Naive B cell (primary cell): ENCODE results near the gene SNX8. TPM values are rescaled to one million over a fixed set of nuclear protein-coding genes. Genes with fewer than 3 reads are reported as not detected.
A peak's percentile ranks its signal among the peaks of the same experiment; 100 is the strongest.

Source experiments
- ATAC-seq, 2 donors: fragments of 150-1000 bp; cut with Tn5 transposase; 2 replicates each; pipeline ENCODE4 v1.10.0; 2021; ENCODE audit warnings: low read depth in 2 of 2, mild to moderate bottlenecking in 2 of 2, moderate library complexity in 2 of 2
- DNase-seq: peaks from one replicate; pipeline ENCODE4 v3.0.0; 2022
- H3K27ac Mint-ChIP-seq, 6 donors: one replicate each; pipeline ENCODE4 v1.8.0; 2020 to 2022; ENCODE audit warnings: mild to moderate bottlenecking in 6 of 6, mixed read lengths in 6 of 6, moderate library complexity in 5 of 6, inconsistent platforms in 2 of 6
- H3K27me3 Mint-ChIP-seq, 3 donors: one replicate each; pipeline ENCODE4 v1.8.0; 2021 to 2022; ENCODE audit warnings: mixed read lengths in 3 of 3, mild to moderate bottlenecking in 1 of 3
- H3K36me3 Mint-ChIP-seq, 2 donors: one replicate each; pipeline ENCODE4 v1.8.0; 2020 to 2022; ENCODE audit warnings: mixed read lengths in 2 of 2, inconsistent platforms in 1 of 2, mild to moderate bottlenecking in 1 of 2
- H3K4me1 Mint-ChIP-seq, 3 donors: one replicate each; pipeline ENCODE4 v1.8.0; 2020 to 2022; ENCODE audit warnings: mixed read lengths in 3 of 3, inconsistent platforms in 1 of 3, mild to moderate bottlenecking in 1 of 3, moderate library complexity in 1 of 3
- H3K4me3 Mint-ChIP-seq, 8 donors: one replicate each; pipeline ENCODE4 v1.8.0; 2020 to 2022; ENCODE audit warnings: mild to moderate bottlenecking in 8 of 8, mixed read lengths in 8 of 8, moderate library complexity in 8 of 8, inconsistent platforms in 2 of 8
- H3K9me3 Mint-ChIP-seq, 7 donors: one replicate each; pipeline ENCODE4 v1.8.0; 2020 to 2022; ENCODE audit warnings: mixed read lengths in 7 of 7, mild to moderate bottlenecking in 5 of 7, inconsistent platforms in 2 of 7, moderate library complexity in 1 of 7
- polyA plus RNA-seq, 6 donors: library from polyadenylated mRNA; unstranded; fragments of 300-500 nt; fragmentation: Illumina TruSeq; gene quantifications; one replicate each; pipeline ENCODE4 v1.2.3, GENCODE V29; 2021; ENCODE audit warnings: low read depth in 6 of 6

Gene SNX8
- polyA plus RNA-seq, 6 donors from 2014 or later, result 74.2 to 107 (median 96.2) TPM

DNA sequence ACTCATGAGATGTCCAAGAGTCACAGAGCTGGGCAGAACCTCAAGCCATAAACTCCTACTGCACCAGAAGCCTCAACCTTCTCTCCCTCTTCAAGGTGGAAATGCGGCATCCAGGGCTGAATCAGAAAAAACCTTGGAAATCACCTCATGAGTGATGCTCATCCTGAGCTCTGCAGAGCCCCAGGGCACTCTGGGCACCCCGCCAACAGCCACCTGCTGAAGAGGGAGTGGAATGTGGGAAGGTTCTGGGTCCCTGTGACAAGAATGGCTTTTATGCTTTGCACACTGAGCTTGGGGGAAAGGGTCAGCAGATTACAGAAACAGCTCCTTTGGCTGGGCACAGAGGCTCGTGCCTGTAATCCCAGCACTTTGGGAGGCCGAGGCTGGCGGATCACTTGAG, 53.4 kb downstream of the SNX8 start:
- Mint-ChIP-seq H3K36me3 (peaks cover 5 to 17% of the 10 kb centered on the region in 2 donors), H3K4me1 (peaks cover 25 to 50% (median 29%) of the 10 kb centered on the region in 3 donors), H3K27ac (peak overlapping the region; percentile 99 to 100 (median 99)), H3K4me3 (peak overlapping the region in 5 of 8 donors; percentile 24 to 84 (median 47)), H3K9me3 (no peaks in the 10 kb centered on the region), H3K27me3 (no peaks in the 10 kb centered on the region)
- DNase-seq, result no peak
- no peak for ATAC-seq

DNA sequence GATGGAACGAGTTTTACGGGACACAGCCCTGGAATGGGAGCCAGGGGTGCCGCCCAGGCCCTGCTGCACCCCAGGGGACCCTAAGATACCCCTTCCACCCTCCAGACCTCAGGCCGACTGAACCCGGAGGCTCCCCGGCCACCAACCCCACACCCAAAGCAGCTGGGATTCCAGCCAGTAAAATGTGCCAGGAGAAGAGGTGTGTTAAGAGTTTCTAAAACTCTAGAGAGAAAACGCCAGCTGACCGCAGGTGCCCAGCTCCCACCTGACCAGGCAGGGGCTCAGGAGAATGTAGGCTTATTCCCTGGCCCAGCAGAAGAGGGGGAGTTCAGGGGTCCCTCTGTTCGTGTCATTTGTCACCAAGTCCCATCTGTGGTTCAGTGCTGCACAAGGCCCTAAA, 54.8 kb downstream of the SNX8 start:
- ATAC-seq, result no peak
- H3K4me1 Mint-ChIP-seq, result peaks cover 32 to 50% (median 33%) of the 10 kb centered on the region in 3 donors
- H3K4me3 Mint-ChIP-seq, result peak overlapping the region in 7 of 8 donors; percentile 32 to 78 (median 51)
- peaks cover 5 to 21% of the 10 kb centered on the region in 2 donors for H3K36me3 Mint-ChIP-seq
- no peak for DNase-seq
- H3K9me3 Mint-ChIP-seq, result no peaks in the 10 kb centered on the region
- peak overlapping the region in 5 of 6 donors; percentile 89 to 100 (median 99) for H3K27ac Mint-ChIP-seq
- H3K27me3 Mint-ChIP-seq, result no peaks in the 10 kb centered on the region

GRCh38 chr7:2258661-2259365, 55.4 kb downstream of the SNX8 start:
- DNase-seq (peak; percentile 33), ATAC-seq (peak; percentile 24 to 53)
- no peaks in the 10 kb centered on the region for H3K9me3 Mint-ChIP-seq
- H3K4me1 Mint-ChIP-seq, result peaks cover 30 to 45% (median 32%) of the 10 kb centered on the region in 3 donors
- peaks cover 0 to 15% of the 10 kb centered on the region in 2 donors for H3K36me3 Mint-ChIP-seq
- H3K27me3 Mint-ChIP-seq, result no peaks in the 10 kb centered on the region
- H3K4me3 Mint-ChIP-seq, result peak overlapping the region in 6 of 8 donors; percentile 32 to 77 (median 44)
- H3K27ac Mint-ChIP-seq, result peak overlapping the region in 5 of 6 donors; percentile 52 to 100 (median 99)

- DNase-seq (no peak), ATAC-seq (no peak)
- Mint-ChIP-seq H3K27ac (peak overlapping the region in 2 of 6 donors; percentile 84 to 99), H3K27me3 (no peaks in the 10 kb centered on the region), H3K4me3 (no peak overlapping the region), H3K9me3 (no peaks in the 10 kb centered on the region), H3K4me1 (peaks cover 36 to 48% (median 37%) of the 10 kb centered on the region in 3 donors), H3K36me3 (peaks cover 0 to 13% of the 10 kb centered on the region in 2 donors)
Measured at GRCh38 chr7:2257651-2258050, 56.6 kb downstream of the SNX8 start.

- Mint-ChIP-seq H3K9me3 (no peaks in the 10 kb centered on the region), H3K27me3 (no peaks in the 10 kb centered on the region), H3K4me3 (no peak overlapping the region), H3K27ac (peak overlapping the region in 1 of 6 donors; percentile 99), H3K4me1 (peaks cover 35 to 46% (median 35%) of the 10 kb centered on the region in 3 donors), H3K36me3 (peaks cover 0 to 13% of the 10 kb centered on the region in 2 donors)
- no peak for DNase-seq
- no peak for ATAC-seq
Measured at GRCh38 chr7:2257046-2257551, 57.1 kb downstream of the SNX8 start.

GRCh38 chr7:2256306-2257045, 57.8 kb downstream of the SNX8 start:
- peaks cover 0 to 13% of the 10 kb centered on the region in 2 donors for H3K36me3 Mint-ChIP-seq
- no peak for DNase-seq
- no peak overlapping the region for H3K4me3 Mint-ChIP-seq
- no peaks in the 10 kb centered on the region for H3K9me3 Mint-ChIP-seq
- H3K27ac Mint-ChIP-seq, result peak overlapping the region in 4 of 6 donors; percentile 44 to 83 (median 66)
- peaks cover 28 to 42% (median 28%) of the 10 kb centered on the region in 3 donors for H3K4me1 Mint-ChIP-seq
- no peak for ATAC-seq
- no peaks in the 10 kb centered on the region for H3K27me3 Mint-ChIP-seq

DNA sequence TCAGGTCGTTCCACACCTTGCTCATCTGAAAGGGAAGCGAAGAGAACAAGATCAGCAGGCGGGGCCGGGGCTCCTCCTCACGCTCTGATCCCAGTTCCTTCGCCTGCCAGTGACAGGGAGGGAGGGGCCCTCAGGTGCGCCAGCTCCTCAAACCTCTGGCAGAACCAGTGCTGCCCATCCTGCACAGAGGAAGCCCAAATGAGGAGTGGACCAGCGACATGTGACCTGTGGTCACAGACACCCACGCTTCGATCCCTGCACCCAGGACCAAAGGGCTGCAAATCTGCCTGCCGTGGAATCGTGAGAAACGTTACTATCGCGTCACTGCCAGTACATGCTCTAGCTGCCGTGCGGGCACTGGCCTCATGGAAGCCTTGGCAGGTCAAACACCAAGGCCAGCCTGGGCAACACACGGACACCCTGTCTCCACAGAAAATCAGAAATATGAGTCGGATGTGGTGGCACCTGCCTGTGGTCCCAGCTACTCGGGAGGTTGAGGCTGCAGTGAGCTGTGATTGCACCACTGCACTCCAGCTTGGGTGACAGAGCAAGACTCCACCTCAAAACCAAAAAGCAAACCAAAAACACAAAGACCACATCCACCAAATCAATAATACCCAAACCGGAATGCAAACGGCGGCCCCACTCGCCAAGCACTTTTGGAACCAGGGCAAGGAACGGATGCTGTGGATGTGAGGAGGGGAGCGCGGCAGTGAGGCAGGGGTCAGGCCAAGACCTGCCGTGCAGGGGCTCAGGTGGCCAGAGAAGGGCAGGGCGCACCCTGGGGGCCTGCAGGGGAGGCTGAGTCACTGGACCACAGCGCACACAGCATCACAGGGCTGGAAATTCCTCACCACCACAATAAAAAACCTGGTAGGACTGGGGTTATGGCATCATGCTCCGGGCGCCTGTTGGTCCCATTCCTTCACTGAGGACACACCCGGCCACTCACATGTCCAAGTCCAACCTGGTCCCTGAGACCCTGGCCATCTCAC, 58.8 kb downstream of the SNX8 start:
- peaks cover 0 to 13% of the 10 kb centered on the region in 2 donors for H3K36me3 Mint-ChIP-seq

DNA sequence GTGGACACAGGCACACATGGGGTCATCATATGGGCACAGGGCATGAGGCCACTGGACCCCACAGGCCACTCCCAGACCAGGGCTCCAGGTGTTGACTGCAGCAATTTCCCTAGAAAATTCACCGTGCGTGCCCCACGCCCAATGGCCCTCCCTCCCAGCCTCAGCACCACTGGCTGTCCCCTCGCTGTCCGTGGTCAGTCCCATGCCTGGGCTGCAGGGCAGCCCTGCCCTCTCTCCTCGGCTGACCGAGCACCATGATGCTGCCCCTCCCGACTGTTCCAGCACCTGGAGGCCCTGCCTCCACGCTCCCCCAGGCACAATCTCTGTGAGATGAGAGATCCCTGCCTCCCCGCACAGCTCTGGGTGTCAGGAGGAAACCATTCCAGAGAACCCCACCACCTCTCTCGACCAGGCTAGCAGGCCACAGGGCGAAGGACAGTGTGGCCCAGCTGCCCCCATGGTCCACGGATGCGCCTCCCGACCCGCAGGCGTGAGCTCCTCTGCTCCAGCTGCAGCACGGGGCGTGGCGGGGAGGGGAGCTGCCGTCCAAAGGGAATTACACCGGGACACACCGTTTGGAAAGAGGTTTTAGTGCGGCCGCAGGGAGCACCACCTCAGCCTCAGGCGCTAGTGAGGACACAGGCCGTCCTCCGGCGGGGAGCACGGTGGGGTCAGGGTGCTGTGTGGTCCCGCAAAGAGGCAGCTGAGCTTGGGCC, 59.7 kb downstream of the SNX8 start:
- H3K27me3 Mint-ChIP-seq, result no peaks in the 10 kb centered on the region
- H3K4me3 Mint-ChIP-seq, result no peak overlapping the region
- peaks cover 0 to 7% of the 10 kb centered on the region in 2 donors for H3K36me3 Mint-ChIP-seq

More for the DNA sequence above, 58.8 kb downstream of the SNX8 start:
- Mint-ChIP-seq H3K4me1 (peaks cover 25 to 34% (median 26%) of the 10 kb centered on the region in 3 donors), H3K27me3 (no peaks in the 10 kb centered on the region), H3K27ac (peak overlapping the region in 3 of 6 donors; percentile 54 to 83 (median 72)), H3K9me3 (no peaks in the 10 kb centered on the region), H3K4me3 (peak overlapping the region in 1 of 8 donors; percentile 76)
- DNase-seq (no peak), ATAC-seq (no peak)

GRCh38 chr7:2253525-2254244, 60.6 kb downstream of the SNX8 start:
- peaks cover 0 to 5% of the 10 kb centered on the region in 2 donors for H3K36me3 Mint-ChIP-seq
- no peak for ATAC-seq

More for the DNA sequence above, 59.7 kb downstream of the SNX8 start:
- ATAC-seq (no peak), DNase-seq (no peak)
- H3K4me1 Mint-ChIP-seq, result peaks cover 25 to 30% (median 25%) of the 10 kb centered on the region in 3 donors
- H3K27ac Mint-ChIP-seq, result peak overlapping the region in 4 of 6 donors; percentile 38 to 83 (median 58)
- no peaks in the 10 kb centered on the region for H3K9me3 Mint-ChIP-seq

DNA sequence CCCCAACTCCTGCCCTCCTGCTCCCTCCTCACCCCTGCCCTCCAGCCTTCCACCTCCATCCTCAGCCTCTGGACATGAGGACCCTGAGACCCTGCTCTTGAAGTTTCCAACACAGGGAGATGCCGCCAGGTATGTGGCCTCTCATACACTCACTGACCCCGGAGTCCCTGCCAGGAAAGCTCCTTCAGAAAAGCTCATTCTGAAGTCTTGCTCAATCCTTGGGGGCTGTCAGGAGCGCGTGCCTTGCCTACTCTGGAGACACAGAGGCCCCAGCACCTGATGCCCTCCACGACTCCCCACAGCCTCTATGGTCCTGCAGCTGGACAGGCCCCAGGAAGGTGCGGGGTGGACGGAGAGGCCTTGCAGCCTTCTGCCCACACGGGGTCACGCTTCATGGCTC, 61.2 kb downstream of the SNX8 start:
- ATAC-seq (no peak), DNase-seq (no peak)
- Mint-ChIP-seq H3K27ac (peak overlapping the region in 5 of 6 donors; percentile 32 to 98 (median 67)), H3K27me3 (no peaks in the 10 kb centered on the region), H3K4me3 (no peak overlapping the region), H3K4me1 (peaks cover 29 to 38% (median 33%) of the 10 kb centered on the region in 3 donors), H3K36me3 (peaks cover 0 to 5% of the 10 kb centered on the region in 2 donors), H3K9me3 (no peaks in the 10 kb centered on the region)

More at GRCh38 chr7:2253525-2254244, 60.6 kb downstream of the SNX8 start:
- Mint-ChIP-seq H3K4me1 (peaks cover 26 to 34% (median 28%) of the 10 kb centered on the region in 3 donors), H3K4me3 (no peak overlapping the region), H3K27ac (peak overlapping the region in 2 of 6 donors; percentile 38 to 87), H3K27me3 (no peaks in the 10 kb centered on the region), H3K9me3 (no peaks in the 10 kb centered on the region)
- DNase-seq, result no peak

GRCh38 chr7:2251841-2252771, 62.1 kb downstream of the SNX8 start:
- Mint-ChIP-seq H3K36me3 (peaks cover 0 to 5% of the 10 kb centered on the region in 2 donors), H3K9me3 (no peaks in the 10 kb centered on the region), H3K4me3 (no peak overlapping the region), H3K27ac (peak overlapping the region in 3 of 6 donors; percentile 33 to 87 (median 57)), H3K4me1 (peaks cover 29 to 42% (median 40%) of the 10 kb centered on the region in 3 donors), H3K27me3 (no peaks in the 10 kb centered on the region)
- ATAC-seq (peak; percentile 46 to 50), DNase-seq (no peak)
